GM19397 (cell line): ENCODE measurements around the gene FMC1.
"Not testable (repeated sequence)": the region's sequence is repeated elsewhere in the genome, so short reads cannot be mapped to it uniquely, and the experiment has no call there.

Source experiments
- ATAC-seq: cut with Tn5 transposase; IDR thresholded peaks from one replicate; pipeline ENCODE4 v1.9.1; 2021; ENCODE audit warnings: mild to moderate bottlenecking, moderate library complexity; ENCODE audit not compliant: unreplicated experiment

Gene FMC1

GRCh38 chr7:139341058-139341775 lies at the start of gene FMC1:
Gene FMC1 (plus strand): TSS chr7:139341337. CDS start chr7:139341385, 48 bp downstream.
- peak; percentile 40 for ATAC-seq

- ATAC-seq = no peak
Measured at GRCh38 chr7:139292821-139293220, 48.3 kb upstream of the FMC1 start.

- ATAC-seq = no peak
Measured at GRCh38 chr7:139293534-139293933, 47.6 kb upstream of the FMC1 start.

GRCh38 chr7:139294241-139294640 lies 46.9 kb upstream of the FMC1 start:
- no peak for ATAC-seq

GRCh38 chr7:139294951-139295575 lies 46.1 kb upstream of the FMC1 start:
- ATAC-seq = no peak

GRCh38 chr7:139297795-139298194 lies 43.3 kb upstream of the FMC1 start:
- ATAC-seq = no peak

- no peak for ATAC-seq
Measured at GRCh38 chr7:139299296-139299695, 41.8 kb upstream of the FMC1 start.

- no peak for ATAC-seq
Measured at GRCh38 chr7:139300390-139300789, 40.7 kb upstream of the FMC1 start.

- ATAC-seq = no peak
Measured at GRCh38 chr7:139304517-139304916, 36.6 kb upstream of the FMC1 start.

GRCh38 chr7:139317939-139318505 lies 23.1 kb upstream of the FMC1 start:
- no peak for ATAC-seq

GRCh38 chr7:139321071-139321745 lies 19.9 kb upstream of the FMC1 start:
- no peak for ATAC-seq

GRCh38 chr7:139324709-139325108 lies 16.4 kb upstream of the FMC1 start:
- not testable (repeated sequence) for ATAC-seq

- no peak for ATAC-seq
Measured at GRCh38 chr7:139328375-139328774, 12.8 kb upstream of the FMC1 start.

- ATAC-seq = no peak
Measured at GRCh38 chr7:139329119-139329518, 12.0 kb upstream of the FMC1 start.

GRCh38 chr7:139330333-139331030 lies 10.7 kb upstream of the FMC1 start:
- no peak for ATAC-seq

- ATAC-seq = no peak
Measured at GRCh38 chr7:139332697-139333359, 8.3 kb upstream of the FMC1 start.

- not testable (repeated sequence) for ATAC-seq
Measured at GRCh38 chr7:139333443-139333842, 7.7 kb upstream of the FMC1 start.

GRCh38 chr7:139334399-139335150 lies 6.6 kb upstream of the FMC1 start:
- no peak for ATAC-seq

- no peak for ATAC-seq
Measured at GRCh38 chr7:139339025-139339424, 2.1 kb upstream of the FMC1 start.

GRCh38 chr7:139339698-139340036 lies 1.5 kb upstream of the FMC1 start:
- ATAC-seq = no peak
